Thoracic aorta (tissue), 2 donors: ENCODE data around the gene FKBP10. TPM values are rescaled to one million over a fixed set of nuclear protein-coding genes. Genes with fewer than 3 reads are reported as not detected.
"Not testable (repeated sequence)": the region's sequence is repeated elsewhere in the genome, so short reads cannot be mapped to it uniquely, and the experiment has no call there.

ENCODE experiments used
- ATAC-seq: fragments of 150-250 bp; one replicate; pipeline ENCODE4 v1.8.0; 2017; ENCODE audit warnings: low read depth; ENCODE audit not compliant: insufficient number of reproducible peaks, low FRiP score
- DNase-seq: peaks from one replicate; pipeline ENCODE4 v3.0.0-alpha.2; 2020; ENCODE audit warnings: low spot score
- H3K27ac ChIP-seq, 2 donors: fragments of 200-600 bp; sonication (generic); 1 replicate in 1 of 2; 2 replicates in 1 of 2; pipeline ENCODE4 v1.5.1; 2016; ENCODE audit warnings: mild to moderate bottlenecking in 2 of 2, moderate library complexity in 2 of 2
- H3K27me3 ChIP-seq: fragments of 200-600 bp; sonication (generic); replicated peaks from 2 replicates; pipeline ENCODE4 v1.6.0; 2016; ENCODE audit warnings: mild to moderate bottlenecking; ENCODE audit not compliant: insufficient read depth
- H3K36me3 ChIP-seq: fragments of 200-600 bp; sonication (generic); one replicate; pipeline ENCODE4 v1.5.1; 2016
- H3K4me1 ChIP-seq, 2 donors: fragments of 200-600 bp; sonication (generic); 1 replicate in 1 of 2; 2 replicates in 1 of 2; pipeline versions ENCODE4 v1.5.1 to v1.6.0; 2016; ENCODE audit warnings: low read depth in 2 of 2, mild to moderate bottlenecking in 1 of 2; ENCODE audit not compliant: control insufficient read depth in 1 of 2
- H3K4me3 ChIP-seq: fragments of 200-600 bp; sonication (generic); 2 replicates; pipeline ENCODE4 v1.5.1; 2016; ENCODE audit warnings: mild to moderate bottlenecking
- H3K9me3 ChIP-seq: fragments of 200-600 bp; sonication (generic); 2 replicates; pipeline ENCODE4 v1.5.1; 2016
- CTCF ChIP-seq: fragments of 200-600 bp; sonication (generic); IDR thresholded peaks from one replicate; pipeline ENCODE4 v1.5.1; 2019; ENCODE audit warnings: antibody characterized with exemption
- total RNA-seq, 2 donors: library from RNA; depleted of rRNA; stranded (reverse); fragments of >200 nt; gene quantifications; one replicate each; pipeline versions ENCODE4 v1.1.0 to v1.2.3, GENCODE V29; 2016

FKBP10 gene
- total RNA-seq, 2 donors from 2014 or later = 125 to 188 TPM

- Histone ChIP-seq H3K4me3 (no peak overlapping the region), H3K9me3 (no peaks in the 10 kb centered on the region), H3K27me3 (no peaks in the 10 kb centered on the region), H3K27ac (no peak overlapping the region), H3K36me3 (peaks cover 29% of the 10 kb centered on the region), H3K4me1 (no peaks in the 10 kb centered on the region)
- TF ChIP-seq CTCF = no peak
- no peak for ATAC-seq
- no peak for DNase-seq
These were observed 12.5 kb downstream of the FKBP10 start for GRCh38 chr17:41825175-41825845.

- ATAC-seq, H3K4me1 ChIP-seq, H3K27ac ChIP-seq, H3K4me3 ChIP-seq, H3K9me3 ChIP-seq, H3K27me3 ChIP-seq, DNase-seq: not testable (repeated sequence)
- H3K36me3 ChIP-seq = peaks cover 48% of the 10 kb centered on the region
These were observed 17.2 kb downstream of the FKBP10 start for GRCh38 chr17:41829961-41830360.

GRCh38 chr17:41835214-41835799 is 22.5 kb downstream of the FKBP10 start:
- peaks cover 5 to 17% of the 10 kb centered on the region in 2 donors for H3K4me1 ChIP-seq
- H3K4me3 ChIP-seq = peak overlapping the region; percentile 99
- DNase-seq (no peak), ATAC-seq (no peak)
- TF ChIP-seq CTCF = no peak
- peak overlapping the region; percentile 75 to 87 for H3K27ac ChIP-seq
- no peaks in the 10 kb centered on the region for H3K27me3 ChIP-seq
- peaks cover 19% of the 10 kb centered on the region for H3K36me3 ChIP-seq
- no peaks in the 10 kb centered on the region for H3K9me3 ChIP-seq

- DNase-seq (no peak), ATAC-seq (peak; percentile 83)
- no peaks in the 10 kb centered on the region for H3K9me3 ChIP-seq
- H3K36me3 ChIP-seq = peaks cover 12% of the 10 kb centered on the region
- H3K4me1 ChIP-seq = peaks cover 5 to 17% of the 10 kb centered on the region in 2 donors
- H3K27me3 ChIP-seq = no peaks in the 10 kb centered on the region
- peak within 1 kb of the TSS; percentile 99 for H3K4me3 ChIP-seq
- TF ChIP-seq CTCF = no peak
- H3K27ac ChIP-seq = peak within 1 kb of the TSS; percentile 75 to 87
These were observed 23.2 kb downstream of the FKBP10 start, which contains the start of gene NT5C3B for GRCh38 chr17:41835800-41836549. NT5C3B (minus strand) TSS chr17:41836232; CDS start chr17:41836193, 39 bp downstream.

GRCh38 chr17:41836550-41837196 is 23.9 kb downstream of the FKBP10 start:
- H3K4me3 ChIP-seq = peak overlapping the region; percentile 99
- no peak for TF ChIP-seq CTCF
- H3K36me3 ChIP-seq = peaks cover 7% of the 10 kb centered on the region
- H3K27me3 ChIP-seq = no peaks in the 10 kb centered on the region
- DNase-seq = no peak
- H3K27ac ChIP-seq = peak overlapping the region in 1 of 2 donors; percentile 58
- peaks cover 5 to 17% of the 10 kb centered on the region in 2 donors for H3K4me1 ChIP-seq
- H3K9me3 ChIP-seq = no peaks in the 10 kb centered on the region
- no peak for ATAC-seq
